ENCODE measurements around the gene CEND1.

DNA sequence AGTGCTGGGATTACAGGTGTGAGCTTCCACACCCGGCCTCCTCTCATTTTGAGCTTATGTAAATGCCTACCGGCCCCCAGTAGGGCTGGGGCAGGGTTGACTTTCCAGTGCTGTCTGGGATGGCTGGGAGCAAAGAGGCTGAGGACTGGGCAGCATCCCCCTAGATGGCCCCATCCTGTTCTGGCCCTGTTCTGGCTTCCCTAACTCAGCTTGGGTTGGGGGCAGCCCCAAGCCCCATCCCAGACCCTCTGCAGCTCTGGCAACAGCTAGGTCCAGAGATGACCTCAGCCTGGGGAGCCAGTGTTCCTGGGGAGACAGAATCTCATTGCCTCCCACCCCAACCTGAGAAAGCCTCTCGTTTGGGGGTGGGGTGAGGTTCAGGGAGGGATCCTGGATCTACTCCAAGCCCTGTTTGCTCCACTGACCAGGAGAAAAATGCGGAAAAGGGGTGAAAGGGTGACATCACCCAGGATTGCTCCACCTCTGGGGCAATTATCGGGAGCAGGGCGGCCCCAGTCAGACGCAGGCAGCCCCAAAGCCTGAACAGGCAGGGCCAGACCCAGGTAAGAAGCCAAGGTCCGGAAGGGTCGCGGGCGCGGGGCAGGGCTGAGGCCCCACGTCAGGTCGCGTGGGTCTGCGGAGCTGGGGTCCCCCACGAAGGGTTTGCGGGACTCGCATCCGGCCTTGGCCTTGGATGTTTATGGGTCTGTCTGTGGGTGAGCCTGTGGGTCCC is 28.7 kb upstream of the CEND1 start, which contains the start of gene PNPLA2:
- TF ChIP-seq, protein P1, sequence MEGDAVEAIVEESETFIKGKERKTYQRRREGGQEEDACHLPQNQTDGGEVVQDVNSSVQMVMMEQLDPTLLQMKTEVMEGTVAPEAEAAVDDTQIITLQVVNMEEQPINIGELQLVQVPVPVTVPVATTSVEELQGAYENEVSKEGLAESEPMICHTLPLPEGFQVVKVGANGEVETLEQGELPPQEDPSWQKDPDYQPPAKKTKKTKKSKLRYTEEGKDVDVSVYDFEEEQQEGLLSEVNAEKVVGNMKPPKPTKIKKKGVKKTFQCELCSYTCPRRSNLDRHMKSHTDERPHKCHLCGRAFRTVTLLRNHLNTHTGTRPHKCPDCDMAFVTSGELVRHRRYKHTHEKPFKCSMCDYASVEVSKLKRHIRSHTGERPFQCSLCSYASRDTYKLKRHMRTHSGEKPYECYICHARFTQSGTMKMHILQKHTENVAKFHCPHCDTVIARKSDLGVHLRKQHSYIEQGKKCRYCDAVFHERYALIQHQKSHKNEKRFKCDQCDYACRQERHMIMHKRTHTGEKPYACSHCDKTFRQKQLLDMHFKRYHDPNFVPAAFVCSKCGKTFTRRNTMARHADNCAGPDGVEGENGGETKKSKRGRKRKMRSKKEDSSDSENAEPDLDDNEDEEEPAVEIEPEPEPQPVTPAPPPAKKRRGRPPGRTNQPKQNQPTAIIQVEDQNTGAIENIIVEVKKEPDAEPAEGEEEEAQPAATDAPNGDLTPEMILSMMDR (conservative IDR thresholded peaks at IDR 0.05; ENCODE audit: low read depth, low read length) = no peak
- peak; percentile 75 for TF ChIP-seq CEBPB (IDR thresholded peaks at IDR 0.05; ENCODE audit: low read depth, low read length)
- no peak for TF ChIP-seq BHLHE40 (IDR thresholded peaks at IDR 0.05; ENCODE audit: low read depth, low read length)
- TF ChIP-seq RAD21 (IDR thresholded peaks at IDR 0.05; ENCODE audit: low read length) = no peak
- TF ChIP-seq POLR2A (IDR thresholded peaks at IDR 0.05; ENCODE audit: low read depth, low read length) = no peak
- TF ChIP-seq RCOR1 (IDR thresholded peaks at IDR 0.05; ENCODE audit: insufficient replicate concordance, low read length) = no peak
- no peak for TF ChIP-seq MAFK (IDR thresholded peaks at IDR 0.05; ENCODE audit: low read depth, low read length)
- TF ChIP-seq, protein P2, sequence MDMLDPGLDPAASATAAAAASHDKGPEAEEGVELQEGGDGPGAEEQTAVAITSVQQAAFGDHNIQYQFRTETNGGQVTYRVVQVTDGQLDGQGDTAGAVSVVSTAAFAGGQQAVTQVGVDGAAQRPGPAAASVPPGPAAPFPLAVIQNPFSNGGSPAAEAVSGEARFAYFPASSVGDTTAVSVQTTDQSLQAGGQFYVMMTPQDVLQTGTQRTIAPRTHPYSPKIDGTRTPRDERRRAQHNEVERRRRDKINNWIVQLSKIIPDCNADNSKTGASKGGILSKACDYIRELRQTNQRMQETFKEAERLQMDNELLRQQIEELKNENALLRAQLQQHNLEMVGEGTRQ (IDR thresholded peaks at IDR 0.05; ENCODE audit: low read depth, low read length) = no peak
- no peak for TF ChIP-seq SMC3 (IDR thresholded peaks at IDR 0.05; ENCODE audit: low read depth, low read length)

All from IMR-90 (cell line).